ENCODE data around the gene CDH13.

DNA sequence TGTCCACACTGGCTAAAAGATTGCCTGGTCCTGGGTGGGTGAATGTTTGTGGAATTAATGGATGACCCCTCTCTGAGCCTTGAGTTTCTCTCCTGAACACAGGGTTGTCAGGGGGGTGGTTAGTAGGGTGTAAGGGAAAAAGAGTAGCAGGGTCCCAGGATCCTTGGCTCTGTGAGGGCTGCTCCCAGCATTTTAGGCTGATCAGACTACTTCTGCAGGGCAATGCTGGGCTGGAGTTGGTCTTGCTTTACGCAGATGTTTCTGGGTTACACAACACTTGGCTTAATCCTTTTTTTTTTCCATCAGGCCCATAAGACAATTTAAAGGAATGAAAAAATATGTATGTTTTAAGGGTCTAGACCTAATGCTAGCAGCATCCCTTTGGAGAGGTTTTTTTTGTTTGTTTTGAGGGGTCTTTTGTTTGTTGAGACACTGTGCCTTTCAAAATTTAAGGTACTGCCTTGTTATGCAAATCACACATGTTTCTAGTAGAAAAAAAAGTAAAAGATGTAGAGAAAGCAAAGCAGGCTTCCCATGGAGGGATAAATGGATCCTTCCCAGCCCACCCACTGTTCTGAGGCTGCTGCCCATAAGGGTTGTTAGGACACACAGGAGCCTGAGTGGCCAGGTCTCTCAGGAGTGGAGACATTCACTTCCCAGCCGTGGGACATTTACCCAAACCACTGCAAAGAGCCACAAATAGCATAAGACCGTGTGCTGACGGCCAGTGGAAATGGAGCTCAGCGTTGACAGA lies 955.4 kb downstream of the CDH13 start:
- TF ChIP-seq CTCF (IDR thresholded peaks at IDR 0.05; ENCODE audit: insufficient read depth, low read length) (no peak), REST (IDR thresholded peaks at IDR 0.05; ENCODE audit: insufficient replicate concordance, low read depth) (no peak), POLR2AphosphoS5 (IDR thresholded peaks at IDR 0.05; ENCODE audit: low read depth) (no peak), GABPA (IDR thresholded peaks at IDR 0.05; ENCODE audit: low read depth) (no peak)
